ENCODE data around the gene ST6GALNAC6. TPM values are rescaled to one million over a fixed set of nuclear protein-coding genes. Genes with fewer than 3 reads are reported as not detected.

ST6GALNAC6 gene
- total and polyA plus RNA-seq, 7 donors, result 35.6 to 125 (median 109) TPM

GRCh38 chr9:127867356-127868277, 31.8 kb downstream of the ST6GALNAC6 start:
- no peak for DNase-seq
- intact Hi-C loops (cut with DNase I), result loop anchor here (2.0 kb wide), 1 partner anchor 277 kb away; no protein-coding TSS in a partner anchor
- Histone ChIP-seq H3K9me3 (no peaks in the 10 kb centered on the region), H3K36me3 (peaks cover 0 to 43% (median 15%) of the 10 kb centered on the region in 4 donors), H3K27me3 (no peaks in the 10 kb centered on the region), H3K4me3 (no peak overlapping the region), H3K27ac (peak overlapping the region in 2 of 4 donors; percentile 43 to 56), H3K4me1 (peaks cover 0 to 3% (median 2%) of the 10 kb centered on the region in 4 donors)
- WGBS, 2 donors, result 84 to 87% methylated on average over 30 of the region's 30 CpGs
- TF ChIP-seq CTCF (IDR thresholded peaks at IDR 0.05) (no peak), EP300 (IDR thresholded peaks at IDR 0.05) (no peak), POLR2A (IDR thresholded peaks at IDR 0.05) (no peak), POLR2AphosphoS5 (IDR thresholded peaks at IDR 0.05) (no peak)

GRCh38 chr9:127866535-127866934, 32.9 kb downstream of the ST6GALNAC6 start:
- intact Hi-C loops (cut with DNase I), result no loop called here
- Histone ChIP-seq H3K4me3 (no peak overlapping the region), H3K36me3 (peaks cover 0 to 32% (median 9%) of the 10 kb centered on the region in 4 donors), H3K27me3 (no peaks in the 10 kb centered on the region), H3K9me3 (no peaks in the 10 kb centered on the region), H3K4me1 (peaks cover 0 to 12% (median 11%) of the 10 kb centered on the region in 4 donors), H3K27ac (no peak overlapping the region)
- TF ChIP-seq POLR2A (IDR thresholded peaks at IDR 0.05) (no peak), CTCF (IDR thresholded peaks at IDR 0.05) (no peak), EP300 (IDR thresholded peaks at IDR 0.05) (no peak), POLR2AphosphoS5 (IDR thresholded peaks at IDR 0.05) (no peak)
- WGBS, 2 donors, result 92% methylated on average over 13 of the region's 13 CpGs
- no peak for DNase-seq

- Histone ChIP-seq H3K4me3 (no peak overlapping the region), H3K27me3 (no peaks in the 10 kb centered on the region), H3K4me1 (peaks cover 0 to 15% (median 12%) of the 10 kb centered on the region in 4 donors), H3K9me3 (no peaks in the 10 kb centered on the region), H3K27ac (no peak overlapping the region), H3K36me3 (peaks cover 0 to 25% (median 6%) of the 10 kb centered on the region in 4 donors)
- 68% methylated on average over 19 of the region's 19 CpGs for WGBS, 2 donors
- intact Hi-C loops (cut with DNase I), result no loop called here
- no peak for TF ChIP-seq EP300 (IDR thresholded peaks at IDR 0.05)
- no peak for TF ChIP-seq CTCF (IDR thresholded peaks at IDR 0.05)
- no peak for TF ChIP-seq POLR2AphosphoS5 (IDR thresholded peaks at IDR 0.05)
- TF ChIP-seq POLR2A (IDR thresholded peaks at IDR 0.05), result no peak
- no peak for DNase-seq
Observed at GRCh38 chr9:127865645-127866464, 33.5 kb downstream of the ST6GALNAC6 start.

GRCh38 chr9:127863191-127863621, 36.2 kb downstream of the ST6GALNAC6 start:
- peak overlapping the region in 3 of 4 donors; percentile 31 to 57 (median 52) for H3K27ac ChIP-seq
- intact Hi-C loops (cut with DNase I), result no loop called here
- H3K4me1 ChIP-seq, result peaks cover 0 to 21% (median 12%) of the 10 kb centered on the region in 4 donors
- no peaks in the 10 kb centered on the region for H3K9me3 ChIP-seq
- DNase-seq, result no peak
- H3K36me3 ChIP-seq, result peaks cover 0 to 12% (median under 1%) of the 10 kb centered on the region in 4 donors
- 81 to 88% methylated on average over 13 of the region's 13 CpGs for WGBS, 2 donors
- no peak overlapping the region for H3K4me3 ChIP-seq
- no peaks in the 10 kb centered on the region for H3K27me3 ChIP-seq
- TF ChIP-seq POLR2AphosphoS5 (IDR thresholded peaks at IDR 0.05), result no peak
- TF ChIP-seq POLR2A (IDR thresholded peaks at IDR 0.05), result no peak

Data from sigmoid colon (tissue), 7 donors.